Mucosa of descending colon (tissue), 3 donors: ENCODE data around the gene PHF21B. TPM values are rescaled to one million over a fixed set of nuclear protein-coding genes. Genes with fewer than 3 reads are reported as not detected.

Experiments used
- ATAC-seq: fragments of 200-7000 bp; cut with Tn5 transposase; one replicate; pipeline ENCODE4 v1.9.1; 2020; ENCODE audit warnings: mild to moderate bottlenecking, moderate library complexity
- DNase-seq, 3 donors: peaks; one replicate each; pipeline ENCODE4 v3.0.0-alpha.2; 2020
- H3K36me3 ChIP-seq: fragments of 200-600 bp; one replicate; pipeline ENCODE4 v1.8.0; 2021; ENCODE audit warnings: low read depth, mild to moderate bottlenecking
- H3K4me1 ChIP-seq: fragments of 200-600 bp; one replicate; pipeline ENCODE4 v1.8.0; 2021; ENCODE audit warnings: low read depth, mild to moderate bottlenecking
- H3K4me3 ChIP-seq: fragments of 200-600 bp; one replicate; pipeline ENCODE4 v1.8.0; 2021; ENCODE audit warnings: mild to moderate bottlenecking
- H3K9me3 ChIP-seq: fragments of 200-600 bp; one replicate; pipeline ENCODE4 v1.8.0; 2021; ENCODE audit warnings: mild to moderate bottlenecking
- intact Hi-C, 2 donors: fragments of 100-400 bp; cut with DNase I in 1 of 2; cut with micrococcal nuclease in 1 of 2; formaldehyde crosslinking; loops; one replicate each; pipeline versions ENCODE4 v1.11.0 to v1.11.1; 2022; cut with DNase I, micrococcal nuclease
- total RNA-seq, 3 donors: library from RNA; stranded (reverse); fragmentation: NEBNext Ultra II Directional in 2 of 3; extraction: Animal tissue kit (Norgen Biotek cat#: 25700) in 2 of 3; gene quantifications; one replicate each; pipeline versions ENCODE4 v1.2.1 to v1.2.4, GENCODE V29; 2021 to 2023
- TF ChIP-seq, protein P1 (sequence below): fragments of 200-600 bp; IDR thresholded peaks from one replicate; pipeline ENCODE4 v1.8.0; 2022; ENCODE audit warnings: antibody characterized with exemption, mild to moderate bottlenecking
- donor health status: DM: no; HTN: no; CAD: no; lungs with moderate emphysema.
- donor health status: DM: no; HTN: no; CAD: no.
- donor health status: DM: no; HTN: yes; CAD: no.

Gene PHF21B
- total RNA-seq, 3 donors from 2014 or later = 0.41 TPM; not detected in 2

DNA sequence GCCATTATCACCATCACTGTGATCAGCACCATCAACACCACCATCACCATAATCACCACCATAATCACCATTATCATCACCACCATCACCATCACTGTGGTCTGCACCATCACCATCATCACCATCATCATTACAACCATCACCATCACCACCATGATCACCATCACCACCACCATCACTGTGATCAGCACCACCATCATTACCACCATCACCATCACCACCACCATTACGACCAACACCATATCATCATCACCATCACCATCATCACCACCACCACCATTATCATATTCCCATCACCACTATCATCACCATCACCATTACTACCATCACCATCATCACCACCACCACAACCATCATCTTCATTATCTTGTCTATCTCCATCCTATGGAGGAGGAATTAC is 125.2 kb downstream of the PHF21B start:
- no peak for DNase-seq
- no peaks in the 10 kb centered on the region for H3K9me3 ChIP-seq
- no peak overlapping the region for H3K4me3 ChIP-seq
- H3K36me3 ChIP-seq = no peaks in the 10 kb centered on the region
- ATAC-seq = no peak
- TF ChIP-seq, protein P1, sequence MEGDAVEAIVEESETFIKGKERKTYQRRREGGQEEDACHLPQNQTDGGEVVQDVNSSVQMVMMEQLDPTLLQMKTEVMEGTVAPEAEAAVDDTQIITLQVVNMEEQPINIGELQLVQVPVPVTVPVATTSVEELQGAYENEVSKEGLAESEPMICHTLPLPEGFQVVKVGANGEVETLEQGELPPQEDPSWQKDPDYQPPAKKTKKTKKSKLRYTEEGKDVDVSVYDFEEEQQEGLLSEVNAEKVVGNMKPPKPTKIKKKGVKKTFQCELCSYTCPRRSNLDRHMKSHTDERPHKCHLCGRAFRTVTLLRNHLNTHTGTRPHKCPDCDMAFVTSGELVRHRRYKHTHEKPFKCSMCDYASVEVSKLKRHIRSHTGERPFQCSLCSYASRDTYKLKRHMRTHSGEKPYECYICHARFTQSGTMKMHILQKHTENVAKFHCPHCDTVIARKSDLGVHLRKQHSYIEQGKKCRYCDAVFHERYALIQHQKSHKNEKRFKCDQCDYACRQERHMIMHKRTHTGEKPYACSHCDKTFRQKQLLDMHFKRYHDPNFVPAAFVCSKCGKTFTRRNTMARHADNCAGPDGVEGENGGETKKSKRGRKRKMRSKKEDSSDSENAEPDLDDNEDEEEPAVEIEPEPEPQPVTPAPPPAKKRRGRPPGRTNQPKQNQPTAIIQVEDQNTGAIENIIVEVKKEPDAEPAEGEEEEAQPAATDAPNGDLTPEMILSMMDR = no peak
- H3K4me1 ChIP-seq = no peaks in the 10 kb centered on the region
- intact Hi-C loops = no loop called here

DNA sequence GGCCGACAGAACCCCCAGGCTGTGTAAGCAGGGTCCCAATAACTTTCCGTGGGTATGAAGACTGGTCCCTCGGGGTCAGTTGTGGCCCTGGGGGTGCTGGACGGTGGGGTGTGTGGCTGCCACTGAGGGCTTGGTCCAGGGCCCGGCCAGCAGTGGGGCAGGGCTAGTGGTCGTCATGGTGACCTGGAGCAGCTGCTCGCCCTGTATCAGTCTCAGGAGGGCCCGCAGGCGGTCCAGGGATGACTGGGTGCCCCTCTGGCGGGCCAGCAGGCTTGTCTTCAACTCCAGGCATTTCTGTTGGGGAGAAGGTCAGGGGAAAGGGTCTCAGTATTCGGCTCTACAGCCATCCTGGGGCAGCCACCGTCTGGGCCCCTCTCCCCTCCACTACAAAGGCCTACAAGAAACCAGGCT is 126.8 kb downstream of the PHF21B start:
- Histone ChIP-seq H3K36me3 (no peaks in the 10 kb centered on the region), H3K9me3 (no peaks in the 10 kb centered on the region), H3K4me3 (no peak overlapping the region), H3K4me1 (no peaks in the 10 kb centered on the region)
- TF ChIP-seq, protein P1 = no peak
- intact Hi-C loops = no loop called here
- DNase-seq = no peak
- no peak for ATAC-seq

DNA sequence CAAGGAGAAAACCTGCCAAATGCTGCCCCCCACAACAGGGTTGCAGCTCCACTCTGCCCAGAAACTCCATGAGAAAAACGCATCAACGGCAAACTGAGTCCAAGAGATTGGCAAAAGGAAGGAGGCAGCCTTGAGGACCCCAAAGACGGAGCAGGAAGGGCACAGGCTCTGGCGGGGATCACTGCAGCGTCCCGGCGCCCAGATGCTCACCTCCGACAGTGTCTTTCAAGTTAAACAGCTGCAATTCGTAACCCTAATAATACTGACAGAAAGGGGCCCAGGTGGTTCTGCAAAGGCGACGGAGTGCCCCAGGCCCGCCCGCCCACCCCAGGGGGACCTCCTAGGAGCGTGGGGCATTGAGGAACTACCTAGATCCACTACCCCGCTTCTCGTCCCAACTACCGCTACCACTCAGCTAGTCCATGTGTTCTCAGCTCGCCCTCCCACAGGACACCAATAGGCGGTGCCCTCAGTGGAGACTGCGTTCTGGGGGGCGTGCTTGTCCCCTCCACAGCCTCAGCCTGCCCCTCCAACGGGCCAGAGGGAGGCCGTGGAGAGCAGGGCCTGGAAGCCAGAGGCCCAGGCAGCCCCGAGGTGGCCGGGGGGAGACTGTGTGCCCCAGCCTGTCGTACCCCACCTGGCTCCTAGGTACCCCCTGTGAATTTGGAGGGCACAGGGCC is 127.4 kb downstream of the PHF21B start:
- H3K36me3 ChIP-seq = no peaks in the 10 kb centered on the region
- ATAC-seq (no peak), DNase-seq (no peak)
- H3K4me1 ChIP-seq = no peaks in the 10 kb centered on the region
- H3K9me3 ChIP-seq = no peaks in the 10 kb centered on the region
- intact Hi-C loops = no loop called here
- no peak overlapping the region for H3K4me3 ChIP-seq
- TF ChIP-seq, protein P1 = no peak

DNA sequence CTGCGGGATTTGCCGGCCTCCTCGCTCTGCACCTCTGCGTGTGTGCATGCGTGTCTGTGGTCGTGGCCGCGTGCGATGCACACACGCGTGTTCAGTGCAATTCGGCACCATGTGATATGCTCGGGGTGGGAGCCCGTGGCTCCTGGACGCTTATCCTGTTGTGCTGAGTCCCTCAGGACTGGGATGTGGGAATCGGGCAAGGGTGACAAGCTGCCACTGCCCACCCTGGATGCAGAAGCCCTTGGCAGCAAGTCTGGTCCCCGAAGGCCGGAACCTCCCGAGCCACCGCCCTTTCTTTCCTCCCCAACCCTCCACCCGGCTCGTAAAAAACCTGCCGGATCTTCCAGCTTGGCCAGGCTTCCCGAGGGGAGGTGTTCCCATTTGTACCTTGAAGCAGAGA is 128.2 kb downstream of the PHF21B start:
- ATAC-seq (no peak), DNase-seq (no peak)
- Histone ChIP-seq H3K4me1 (no peaks in the 10 kb centered on the region), H3K4me3 (no peak overlapping the region), H3K36me3 (no peaks in the 10 kb centered on the region), H3K9me3 (no peaks in the 10 kb centered on the region)
- TF ChIP-seq, protein P1 = no peak
- intact Hi-C loops = no loop called here

DNA sequence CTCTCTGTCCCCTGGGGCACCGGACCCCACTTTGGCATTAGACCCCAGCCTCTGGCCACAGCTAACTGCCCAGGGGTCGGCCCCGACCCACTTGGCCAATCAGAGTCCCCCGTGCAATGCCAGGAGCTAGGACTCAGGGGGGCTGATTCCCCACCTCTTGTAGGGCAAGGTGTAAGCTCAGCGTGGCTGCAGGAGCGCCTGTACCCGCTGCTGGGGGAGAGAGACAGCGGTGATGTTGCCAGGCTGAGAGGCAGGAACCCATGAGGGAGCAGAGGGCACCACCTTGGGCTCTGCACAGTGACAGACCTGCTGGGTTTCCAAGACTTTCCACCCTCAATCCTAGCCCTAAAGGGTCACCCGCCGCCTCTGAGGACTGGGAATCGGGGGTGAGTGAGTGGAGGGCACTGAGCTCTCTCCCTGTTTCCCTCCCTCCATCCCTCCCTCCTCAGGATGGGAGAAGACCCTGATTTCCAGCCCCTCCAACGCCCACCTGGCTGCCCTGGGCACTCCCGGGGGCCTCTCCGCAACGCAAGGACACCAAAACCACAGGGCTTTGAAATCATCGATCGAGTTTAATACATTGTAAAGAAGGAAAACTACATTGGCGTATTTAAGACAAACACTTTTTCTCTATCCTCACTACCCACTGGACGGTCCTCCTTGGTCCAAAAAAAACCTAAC is 129.1 kb downstream of the PHF21B start:
- TF ChIP-seq, protein P1 = no peak
- intact Hi-C loops = no loop called here
- no peak for DNase-seq
- Histone ChIP-seq H3K4me1 (no peaks in the 10 kb centered on the region), H3K4me3 (no peak overlapping the region), H3K9me3 (no peaks in the 10 kb centered on the region), H3K36me3 (no peaks in the 10 kb centered on the region)
- ATAC-seq = no peak
